DMS53 treated with DMSO at 0.1 percent for 48 hours (cell line): Measurements from ENCODE around the gene FXN.
A peak's percentile ranks its signal among the peaks of the same experiment; 100 is the strongest.
"Not testable (repeated sequence)": the region's sequence is repeated elsewhere in the genome, so short reads cannot be mapped to it uniquely, and the experiment has no call there.

Experiments
- DNase-seq: peaks from one replicate; lab custom pipeline; 2025; ENCODE audit not compliant: unreplicated experiment; lab: John Stamatoyannopoulos, UW

Gene FXN

DNA sequence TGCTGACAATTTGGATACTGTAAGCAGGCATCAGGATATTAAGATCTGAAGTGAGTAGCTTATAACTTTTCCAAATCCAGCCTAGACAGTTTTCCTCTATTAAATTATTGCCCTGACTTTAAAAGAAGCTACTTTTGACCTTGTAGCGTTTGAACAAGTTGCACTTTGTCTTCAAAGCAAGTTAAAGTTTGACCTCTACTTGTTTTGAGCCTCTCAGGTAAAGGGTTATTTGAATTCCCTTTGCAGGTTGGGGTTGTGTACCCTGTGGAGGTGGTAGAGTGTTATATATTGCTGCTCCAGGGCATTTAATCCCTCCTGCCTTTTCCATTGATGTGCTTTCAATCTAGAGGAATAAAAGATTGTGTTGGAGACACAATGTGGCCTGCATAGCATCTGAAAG is 30.1 kb downstream of the FXN start:
- DNase-seq, result no peak

DNA sequence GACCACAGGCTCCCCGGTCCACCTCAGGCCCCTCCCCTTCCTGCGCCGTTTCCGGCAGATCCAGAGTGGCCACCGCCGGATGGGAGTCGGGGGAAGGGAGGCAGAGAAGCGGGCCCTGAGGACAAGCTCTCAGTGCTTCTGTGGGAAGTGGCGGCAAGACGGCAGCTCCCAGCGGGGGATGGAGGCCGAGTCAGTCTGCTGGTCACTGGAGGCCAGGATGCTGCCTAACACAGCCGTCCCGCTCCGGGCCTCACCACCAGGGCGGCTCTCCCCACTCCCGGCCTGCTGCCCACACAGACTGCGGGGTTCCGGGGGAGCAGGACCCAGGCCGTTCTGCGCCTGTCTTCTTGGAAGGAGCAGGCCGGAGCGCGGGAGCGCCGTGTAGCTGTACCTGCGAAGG is 31.4 kb downstream of the FXN start:
- no peak for DNase-seq

GRCh38 chr9:69070201-69070600 is 34.6 kb downstream of the FXN start:
- DNase-seq, result no peak

DNA sequence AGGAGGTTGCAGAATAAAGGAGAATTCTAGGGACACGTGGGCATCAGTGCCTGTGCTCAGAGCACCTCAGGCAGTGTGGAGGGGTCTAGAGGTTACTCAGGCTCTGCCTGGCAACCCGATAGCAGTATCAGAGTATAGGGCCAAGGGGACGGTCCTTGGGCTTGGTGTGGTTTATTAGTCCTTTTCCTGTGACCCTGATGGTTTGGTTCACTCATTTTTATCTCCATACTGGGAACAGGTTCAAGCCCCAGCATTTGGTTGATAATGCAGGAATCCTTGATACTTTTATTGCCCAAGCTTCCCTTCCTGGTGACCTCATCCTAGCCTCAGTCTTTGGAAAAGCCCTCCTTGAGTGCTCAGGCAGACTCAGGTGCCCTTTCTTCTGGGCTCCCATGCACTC is 35.5 kb downstream of the FXN start:
- no peak for DNase-seq

DNA sequence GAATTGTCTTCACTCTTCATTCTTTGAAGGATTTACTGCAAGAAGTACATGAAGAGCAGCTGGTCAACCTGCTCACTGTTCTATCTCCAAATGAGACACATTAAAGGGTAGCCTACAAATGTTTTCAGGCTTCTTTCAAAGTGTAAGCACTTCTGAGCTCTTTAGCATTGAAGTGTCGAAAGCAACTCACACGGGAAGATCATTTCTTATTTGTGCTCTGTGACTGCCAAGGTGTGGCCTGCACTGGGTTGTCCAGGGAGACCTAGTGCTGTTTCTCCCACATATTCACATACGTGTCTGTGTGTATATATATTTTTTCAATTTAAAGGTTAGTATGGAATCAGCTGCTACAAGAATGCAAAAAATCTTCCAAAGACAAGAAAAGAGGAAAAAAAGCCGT is 37.6 kb downstream of the FXN start:
- no peak for DNase-seq

GRCh38 chr9:69074801-69075200 is 39.2 kb downstream of the FXN start:
- DNase-seq, result no peak

GRCh38 chr9:69076550-69076949 is 41.0 kb downstream of the FXN start:
- DNase-seq, result no peak

DNA sequence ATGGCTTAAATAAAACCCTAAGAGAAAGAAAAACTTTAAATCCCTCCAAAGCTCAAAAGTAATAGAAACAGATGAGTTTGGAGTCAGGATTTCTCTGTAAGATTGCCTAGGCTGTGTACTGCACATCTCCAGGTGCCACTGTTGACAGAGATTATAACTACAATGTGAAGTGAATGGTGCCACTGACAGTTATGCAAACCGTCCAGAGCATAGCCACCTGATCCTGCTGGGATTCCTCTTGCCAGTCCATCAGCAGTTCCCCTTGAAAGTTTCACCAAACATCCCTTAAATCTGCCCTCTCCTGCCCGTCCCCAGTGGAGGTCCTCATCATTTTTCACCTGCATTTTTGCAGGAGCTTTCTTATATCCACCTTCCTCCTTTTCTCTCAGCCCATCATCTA is 42.5 kb downstream of the FXN start:
- DNase-seq, result no peak

DNA sequence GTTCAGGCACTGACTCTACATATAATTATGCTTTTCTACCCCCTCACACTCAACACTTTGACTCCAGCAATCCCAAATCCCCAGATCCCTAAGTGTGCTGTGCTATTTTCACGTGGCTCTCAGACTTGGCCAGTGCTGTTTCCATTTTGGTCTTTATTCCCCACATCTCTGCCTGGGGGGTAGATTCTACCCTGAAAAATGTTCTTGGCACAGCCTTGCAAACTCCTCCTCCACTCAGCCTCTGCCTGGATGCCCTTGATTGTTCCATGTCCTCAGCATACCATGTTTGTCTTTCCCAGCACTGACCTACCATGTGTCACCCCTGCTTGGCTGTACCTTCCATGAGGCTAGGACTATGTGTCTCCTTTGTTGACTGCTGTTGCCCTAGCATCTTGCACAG is 43.0 kb downstream of the FXN start:
- no peak for DNase-seq

GRCh38 chr9:69079186-69079585 is 43.6 kb downstream of the FXN start:
- no peak for DNase-seq

DNA sequence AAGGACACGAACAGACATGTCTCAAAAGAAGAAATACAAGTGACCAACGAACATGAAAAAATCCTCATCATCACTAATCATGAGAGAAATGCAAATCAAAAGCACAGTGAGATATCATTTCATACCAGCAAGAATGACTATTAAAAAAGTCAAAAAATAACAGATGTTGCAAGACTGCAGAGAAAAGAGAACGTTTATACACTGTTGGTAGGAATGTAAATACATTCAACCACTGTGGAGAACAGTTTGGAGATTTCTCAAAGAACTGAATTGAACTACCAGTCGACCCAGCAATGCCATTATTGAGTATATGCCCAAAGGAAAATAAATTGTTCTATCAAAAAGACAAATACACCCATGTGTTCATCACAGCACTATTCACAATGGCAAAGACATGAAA is 45.7 kb downstream of the FXN start:
- DNase-seq, result no peak

DNA sequence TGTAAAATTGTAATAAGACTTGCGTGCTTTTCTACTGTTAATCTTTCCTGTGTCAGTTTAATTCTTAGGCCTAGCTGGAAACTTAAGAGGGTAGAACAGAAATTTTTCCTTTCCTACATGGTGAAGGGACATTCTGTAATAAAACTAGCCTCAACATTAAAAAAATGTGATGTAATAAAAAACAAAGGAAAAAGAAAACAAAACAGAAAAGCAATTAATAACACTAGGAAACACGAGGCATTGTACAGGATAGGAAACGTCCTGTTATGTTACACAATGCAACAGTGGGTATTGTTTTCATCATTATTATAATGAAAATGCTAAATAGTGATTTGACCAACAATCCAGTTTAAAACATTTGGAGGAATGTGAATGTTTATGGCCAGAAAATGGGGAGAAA is 47.8 kb downstream of the FXN start:
- DNase-seq, result no peak

DNA sequence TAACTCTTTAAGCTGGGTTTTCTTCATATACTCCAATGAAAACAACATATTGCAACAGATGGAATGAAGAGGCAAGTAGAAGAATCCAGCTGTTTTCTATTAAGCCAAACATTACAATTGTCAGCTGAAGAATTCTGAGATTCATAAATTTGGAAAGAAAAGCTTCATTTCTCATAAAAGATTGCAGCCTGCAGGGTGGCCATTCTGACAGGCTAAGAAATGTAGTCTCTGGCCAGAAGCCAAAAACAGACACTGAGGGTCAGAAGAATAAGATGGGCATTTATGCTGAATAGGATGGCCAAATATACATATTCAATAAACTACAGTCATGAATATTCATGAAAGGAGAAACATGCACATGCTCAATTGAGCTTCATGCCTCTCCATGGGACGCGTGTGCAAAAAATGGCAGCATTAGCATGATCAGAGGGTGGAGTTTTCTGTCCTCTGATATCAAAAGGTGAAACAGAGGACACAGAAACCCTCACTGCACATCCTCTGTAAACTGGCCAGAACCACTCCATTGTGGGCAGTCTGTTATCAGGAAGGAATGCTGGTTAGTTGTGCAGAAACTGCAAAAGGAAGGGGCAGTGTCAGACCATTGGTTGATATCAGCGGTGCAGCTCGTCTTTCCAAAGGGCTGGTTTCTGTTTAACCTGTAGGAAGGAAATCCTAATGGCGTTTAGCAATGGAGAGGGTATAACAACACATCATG is 50.2 kb downstream of the FXN start:
- no peak for DNase-seq

GRCh38 chr9:69086312-69086711 is 50.8 kb downstream of the FXN start:
- DNase-seq, result no peak

- peak; percentile 37 for DNase-seq
Measured at GRCh38 chr9:69086769-69087168, 51.2 kb downstream of the FXN start.

DNA sequence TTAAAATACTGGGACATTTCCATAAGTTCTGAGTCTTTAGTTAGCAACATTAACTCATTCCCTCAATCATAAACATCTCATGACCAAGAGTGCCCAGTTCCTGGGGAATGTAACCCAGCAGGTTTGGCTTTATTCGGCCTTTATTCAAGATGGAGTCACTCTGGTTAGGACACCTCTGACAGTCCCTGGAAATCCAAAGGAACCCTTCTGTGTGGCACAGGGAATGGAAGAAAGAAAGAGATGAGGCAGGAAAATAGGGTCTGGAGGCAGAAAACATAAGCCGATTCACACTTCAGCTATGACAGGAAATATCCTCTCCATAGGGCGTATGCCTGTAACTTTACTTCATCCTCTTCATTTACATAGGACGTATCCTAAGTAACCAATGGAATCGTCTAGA is 53.5 kb downstream of the FXN start:
- no peak for DNase-seq

- no peak for DNase-seq
Measured at GRCh38 chr9:69089491-69089890, 53.9 kb downstream of the FXN start.

- no peak for DNase-seq
Measured at GRCh38 chr9:69090140-69090750, 54.7 kb downstream of the FXN start.

DNA sequence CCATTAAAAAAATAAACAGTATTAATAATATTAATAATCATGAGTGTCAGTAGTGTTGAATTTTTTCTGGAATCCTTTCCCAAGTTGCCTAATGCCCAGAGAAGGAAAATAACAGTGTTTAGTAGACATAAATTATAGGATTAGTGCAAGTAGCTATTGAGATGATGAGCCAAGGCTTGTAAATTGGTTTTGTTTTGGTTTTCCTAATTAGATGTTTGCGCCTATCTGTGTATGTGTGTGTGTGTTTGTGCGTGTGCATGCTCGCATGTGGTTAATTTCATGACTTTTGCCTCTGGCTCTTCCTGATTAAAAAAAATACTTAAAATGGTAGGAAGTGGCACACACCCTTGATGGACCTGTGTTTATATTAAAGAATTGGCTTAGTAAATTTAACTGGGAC is 55.4 kb downstream of the FXN start:
- no peak for DNase-seq

- peak; percentile 15 for DNase-seq
Measured at GRCh38 chr9:69093471-69094103, 58.0 kb downstream of the FXN start.

- not testable (repeated sequence) for DNase-seq
Measured at GRCh38 chr9:69094361-69095135, 59.0 kb downstream of the FXN start.

DNA sequence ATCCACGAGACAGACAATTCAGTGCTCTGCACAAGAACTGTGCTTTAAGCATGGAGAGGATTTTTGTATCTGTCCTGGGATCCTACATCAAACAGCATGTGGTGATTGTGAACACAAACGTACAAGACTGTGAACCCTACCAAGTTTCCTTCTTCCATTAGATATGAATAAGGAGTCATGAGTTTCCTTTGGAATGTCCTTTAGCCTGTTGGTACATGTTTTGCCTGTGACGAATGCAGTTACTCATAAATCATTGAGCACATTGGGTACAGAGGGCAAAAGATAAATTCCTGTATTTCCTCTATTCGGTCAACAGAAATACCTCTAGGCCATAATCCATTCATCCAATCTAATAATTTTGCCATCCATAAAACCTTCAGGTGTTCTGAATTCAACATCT is 61.5 kb downstream of the FXN start:
- DNase-seq, result no peak
